ENCODE results near the gene SHISA3. TPM values are rescaled to one million over a fixed set of nuclear protein-coding genes. Genes with fewer than 3 reads are reported as not detected.
"Not testable (repeated sequence)": the region's sequence is repeated elsewhere in the genome, so short reads cannot be mapped to it uniquely, and the experiment has no call there.

SHISA3 gene
- total and polyA plus RNA-seq, 2 donors (not counting 1 experiment from before 2014, with no cell fraction given), result 0.23 to 0.33 TPM

- Histone ChIP-seq H3K36me3 (ENCODE audit: control insufficient read depth, insufficient read depth, low read length) (no peaks in the 10 kb centered on the region), H3K27me3 (ENCODE audit: control insufficient read depth, insufficient read depth, low read length) (no peaks in the 10 kb centered on the region), H2AFZ (ENCODE audit: low read length) (no peak overlapping the region), H3K27ac (ENCODE audit: insufficient read depth, low read length) (no peak overlapping the region), H3K4me2 (ENCODE audit: extremely low read depth, insufficient read depth, low read length) (no peak overlapping the region), H3K4me1 (ENCODE audit: control insufficient read depth, extremely low read depth, insufficient read depth, low read length) (no peaks in the 10 kb centered on the region), H3K9ac (ENCODE audit: insufficient read depth, low read length) (no peak overlapping the region), H3K9me3 (ENCODE audit: control insufficient read depth, insufficient read depth, low read depth, low read length) (no peaks in the 10 kb centered on the region), H3K4me3 (replicated peaks in 1 of 4; ENCODE audit: control extremely low read depth in 1 of 4, insufficient read depth in 1 of 4, low read depth in 3 of 4, low read length in 4 of 4) (no peak overlapping the region), H4K20me1 (ENCODE audit: control insufficient read depth, extremely low read depth, insufficient read depth, low read length) (no peaks in the 10 kb centered on the region), H3K79me2 (ENCODE audit: control insufficient read depth, insufficient read depth, low read length) (no peaks in the 10 kb centered on the region)
- no peak for TF ChIP-seq EZH2 (IDR thresholded peaks at IDR 0.05; ENCODE audit: low read length, missing control alignments)
- TF ChIP-seq, protein P1, sequence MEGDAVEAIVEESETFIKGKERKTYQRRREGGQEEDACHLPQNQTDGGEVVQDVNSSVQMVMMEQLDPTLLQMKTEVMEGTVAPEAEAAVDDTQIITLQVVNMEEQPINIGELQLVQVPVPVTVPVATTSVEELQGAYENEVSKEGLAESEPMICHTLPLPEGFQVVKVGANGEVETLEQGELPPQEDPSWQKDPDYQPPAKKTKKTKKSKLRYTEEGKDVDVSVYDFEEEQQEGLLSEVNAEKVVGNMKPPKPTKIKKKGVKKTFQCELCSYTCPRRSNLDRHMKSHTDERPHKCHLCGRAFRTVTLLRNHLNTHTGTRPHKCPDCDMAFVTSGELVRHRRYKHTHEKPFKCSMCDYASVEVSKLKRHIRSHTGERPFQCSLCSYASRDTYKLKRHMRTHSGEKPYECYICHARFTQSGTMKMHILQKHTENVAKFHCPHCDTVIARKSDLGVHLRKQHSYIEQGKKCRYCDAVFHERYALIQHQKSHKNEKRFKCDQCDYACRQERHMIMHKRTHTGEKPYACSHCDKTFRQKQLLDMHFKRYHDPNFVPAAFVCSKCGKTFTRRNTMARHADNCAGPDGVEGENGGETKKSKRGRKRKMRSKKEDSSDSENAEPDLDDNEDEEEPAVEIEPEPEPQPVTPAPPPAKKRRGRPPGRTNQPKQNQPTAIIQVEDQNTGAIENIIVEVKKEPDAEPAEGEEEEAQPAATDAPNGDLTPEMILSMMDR (conservative IDR thresholded peaks at IDR 0.05 in 1 of 2, IDR thresholded peaks at IDR 0.05 in 1 of 2; ENCODE audit: low read depth in 1 of 2, low read length in 2 of 2), result no peak
- DNase-seq (ENCODE audit: low read depth in 2 of 2), result no peak
These were observed 30.3 kb upstream of the SHISA3 start for GRCh38 chr4:42366959-42367358.

GRCh38 chr4:42369489-42369888 is 27.8 kb upstream of the SHISA3 start:
- H3K4me2 ChIP-seq (ENCODE audit: extremely low read depth, insufficient read depth, low read length), result no peak overlapping the region
- TF ChIP-seq, protein P1 (conservative IDR thresholded peaks at IDR 0.05 in 1 of 2, IDR thresholded peaks at IDR 0.05 in 1 of 2; ENCODE audit: low read depth in 1 of 2, low read length in 2 of 2), result no peak
- TF ChIP-seq EZH2 (IDR thresholded peaks at IDR 0.05; ENCODE audit: low read length, missing control alignments), result no peak

DNA sequence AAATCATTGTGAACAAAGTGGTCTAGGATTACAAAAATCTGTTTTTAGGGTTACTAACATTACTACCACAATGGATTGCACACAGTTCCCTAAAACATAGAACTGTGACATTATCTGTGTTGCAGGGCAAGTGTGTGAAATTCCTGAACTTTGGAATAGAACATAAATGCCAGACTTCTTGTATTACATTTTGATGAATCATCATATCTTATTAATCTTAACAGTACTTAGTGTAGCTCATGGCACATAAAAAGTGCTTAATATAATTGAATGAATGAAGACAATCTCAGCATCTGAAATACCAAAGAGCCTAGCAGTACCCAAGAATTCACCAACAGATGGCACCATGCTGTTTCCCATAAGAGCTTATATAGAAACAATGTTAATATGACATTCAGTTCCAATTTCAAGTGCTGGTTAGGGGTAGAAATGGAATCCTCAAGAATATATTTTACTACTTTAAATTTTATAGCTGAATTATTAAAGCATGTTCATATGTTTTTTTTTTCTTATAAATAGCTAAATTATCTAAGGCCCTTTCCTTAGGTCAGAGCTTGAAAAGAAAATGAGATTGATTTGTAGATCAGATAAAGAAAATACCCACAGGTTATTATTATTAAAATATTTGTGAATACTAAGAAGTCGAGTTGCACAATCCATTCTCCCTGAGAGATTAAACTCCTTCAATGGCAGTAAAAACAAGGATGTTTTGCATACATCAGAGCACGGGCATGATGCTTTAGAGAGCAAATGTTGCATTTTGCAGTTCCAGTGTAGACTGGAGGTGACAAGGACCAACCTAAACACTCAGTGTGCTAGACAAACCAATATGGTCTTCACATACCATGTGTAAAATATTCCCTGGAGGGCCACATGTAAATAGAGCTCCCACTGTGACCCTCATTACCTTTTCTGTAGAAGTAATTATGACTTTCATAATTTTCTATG is 25.7 kb upstream of the SHISA3 start:
- no peak for TF ChIP-seq EZH2 (IDR thresholded peaks at IDR 0.05; ENCODE audit: low read length, missing control alignments)
- TF ChIP-seq, protein P1 (conservative IDR thresholded peaks at IDR 0.05 in 1 of 2, IDR thresholded peaks at IDR 0.05 in 1 of 2; ENCODE audit: low read depth in 1 of 2, low read length in 2 of 2), result peak; percentile 57 to 76
- Histone ChIP-seq H3K27ac (ENCODE audit: insufficient read depth, low read length) (no peak overlapping the region), H2AFZ (ENCODE audit: low read length) (no peak overlapping the region), H3K4me1 (ENCODE audit: control insufficient read depth, extremely low read depth, insufficient read depth, low read length) (no peaks in the 10 kb centered on the region), H3K9ac (ENCODE audit: insufficient read depth, low read length) (no peak overlapping the region), H3K4me2 (ENCODE audit: extremely low read depth, insufficient read depth, low read length) (no peak overlapping the region), H3K9me3 (ENCODE audit: control insufficient read depth, insufficient read depth, low read depth, low read length) (no peaks in the 10 kb centered on the region), H4K20me1 (ENCODE audit: control insufficient read depth, extremely low read depth, insufficient read depth, low read length) (no peaks in the 10 kb centered on the region), H3K27me3 (ENCODE audit: control insufficient read depth, insufficient read depth, low read length) (no peaks in the 10 kb centered on the region), H3K36me3 (ENCODE audit: control insufficient read depth, insufficient read depth, low read length) (no peaks in the 10 kb centered on the region), H3K4me3 (replicated peaks in 1 of 4; ENCODE audit: control extremely low read depth in 1 of 4, insufficient read depth in 1 of 4, low read depth in 3 of 4, low read length in 4 of 4) (no peak overlapping the region), H3K79me2 (ENCODE audit: control insufficient read depth, insufficient read depth, low read length) (no peaks in the 10 kb centered on the region)
- DNase-seq (ENCODE audit: low read depth in 2 of 2), result peak; percentile 50 to 85

More at GRCh38 chr4:42369489-42369888, 27.8 kb upstream of the SHISA3 start:
- Histone ChIP-seq H2AFZ (ENCODE audit: low read length) (no peak overlapping the region), H4K20me1 (ENCODE audit: control insufficient read depth, extremely low read depth, insufficient read depth, low read length) (no peaks in the 10 kb centered on the region), H3K79me2 (ENCODE audit: control insufficient read depth, insufficient read depth, low read length) (no peaks in the 10 kb centered on the region), H3K9ac (ENCODE audit: insufficient read depth, low read length) (no peak overlapping the region), H3K4me1 (ENCODE audit: control insufficient read depth, extremely low read depth, insufficient read depth, low read length) (no peaks in the 10 kb centered on the region), H3K4me3 (replicated peaks in 1 of 4; ENCODE audit: control extremely low read depth in 1 of 4, insufficient read depth in 1 of 4, low read depth in 3 of 4, low read length in 4 of 4) (no peak overlapping the region), H3K9me3 (ENCODE audit: control insufficient read depth, insufficient read depth, low read depth, low read length) (no peaks in the 10 kb centered on the region), H3K27me3 (ENCODE audit: control insufficient read depth, insufficient read depth, low read length) (no peaks in the 10 kb centered on the region), H3K27ac (ENCODE audit: insufficient read depth, low read length) (no peak overlapping the region), H3K36me3 (ENCODE audit: control insufficient read depth, insufficient read depth, low read length) (no peaks in the 10 kb centered on the region)
- no peak for DNase-seq (ENCODE audit: low read depth in 2 of 2)

DNA sequence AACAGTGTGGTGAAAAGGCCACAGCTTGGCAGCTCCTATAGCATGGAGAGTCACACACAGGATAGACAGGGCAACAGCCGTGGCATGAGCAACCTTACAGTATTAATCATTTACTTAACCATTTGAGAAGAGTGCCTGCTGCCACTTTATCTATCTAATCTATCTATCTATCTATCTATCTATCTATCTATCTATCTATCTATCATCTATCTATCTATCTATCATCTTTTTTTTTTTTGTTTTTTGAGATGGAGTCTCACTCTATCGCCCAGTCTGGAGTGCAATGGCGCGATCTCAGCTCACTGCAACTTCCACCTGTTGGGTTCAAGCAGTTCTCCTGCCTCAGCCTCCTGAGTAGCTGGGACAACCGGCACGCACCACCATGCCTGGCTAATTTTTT is 25.0 kb upstream of the SHISA3 start:
- H3K36me3 ChIP-seq (ENCODE audit: control insufficient read depth, insufficient read depth, low read length); H3K79me2 ChIP-seq (ENCODE audit: control insufficient read depth, insufficient read depth, low read length); H3K4me1 ChIP-seq (ENCODE audit: control insufficient read depth, extremely low read depth, insufficient read depth, low read length); H3K27ac ChIP-seq (ENCODE audit: insufficient read depth, low read length); H3K4me2 ChIP-seq (ENCODE audit: extremely low read depth, insufficient read depth, low read length); H3K4me3 ChIP-seq (replicated peaks in 1 of 4; ENCODE audit: control extremely low read depth in 1 of 4, insufficient read depth in 1 of 4, low read depth in 3 of 4, low read length in 4 of 4); H3K9me3 ChIP-seq (ENCODE audit: control insufficient read depth, insufficient read depth, low read depth, low read length); DNase-seq (ENCODE audit: low read depth in 2 of 2); H4K20me1 ChIP-seq (ENCODE audit: control insufficient read depth, extremely low read depth, insufficient read depth, low read length); H2AFZ ChIP-seq (ENCODE audit: low read length); H3K9ac ChIP-seq (ENCODE audit: insufficient read depth, low read length); H3K27me3 ChIP-seq (ENCODE audit: control insufficient read depth, insufficient read depth, low read length): not testable (repeated sequence)
